IMR-90 (cell line): Measurements from ENCODE around the gene UBE2E2. TPM values are rescaled to one million over a fixed set of nuclear protein-coding genes. Genes with fewer than 3 reads are reported as not detected.

ENCODE experiments used
- ATAC-seq: fragments of 200-7000 bp; cut with Tn5 transposase; 2 replicates; pipeline ENCODE4 v1.9.1; 2020; ENCODE audit warnings: low read depth, mild to moderate bottlenecking, moderate library complexity
- BruUV-seq: library from RNA; stranded (reverse); fragments of 400-500 nt; replicated peaks from 2 replicates; lab custom pipeline; 2021; lab: Mats Ljungman, UMichigan
- CTCF ChIA-PET: fragments of 300-600 bp; formaldehyde crosslinking; extraction: SDS; loops from one replicate; lab custom pipeline; 2021; ENCODE audit warnings: antibody characterized with exemption; lab: Yijun Ruan, JAX
- POLR2A ChIA-PET: fragments of 300-600 bp; sonication (Branson Sonifier 250); formaldehyde crosslinking; loops from one replicate; lab custom pipeline; 2022; ENCODE audit warnings: antibody characterized with exemption; ENCODE audit not compliant: unreplicated experiment; lab: Charles Lee
- DNase-seq: peaks from one replicate; pipeline ENCODE4 v3.0.0; 2013
- H2AFZ ChIP-seq: replicated peaks from 2 replicates; pipeline ENCODE3; 2013; ENCODE audit warnings: low read length, mild to moderate bottlenecking; ENCODE audit not compliant: poor library complexity
- H2AK5ac ChIP-seq: 2 replicates; pipeline ENCODE4 v1.6.1; 2013; ENCODE audit warnings: low read depth, low read length, inconsistent platforms
- H2AK9ac ChIP-seq: replicated peaks from 2 replicates; pipeline ENCODE3; 2013; ENCODE audit warnings: mild to moderate bottlenecking, low read depth, low read length, moderate library complexity; ENCODE audit not compliant: poor library complexity
- H2BK120ac ChIP-seq: 2 replicates; pipeline ENCODE4 v1.6.1; 2013; ENCODE audit warnings: low read depth, low read length, inconsistent platforms
- H2BK15ac ChIP-seq: 3 replicates; pipeline ENCODE4 v1.6.1; 2013; ENCODE audit warnings: low read depth, low read length, inconsistent platforms
- H2BK20ac ChIP-seq: 2 replicates; pipeline ENCODE4 v1.6.1; 2013; ENCODE audit warnings: low read depth, mild to moderate bottlenecking, inconsistent platforms, low read length, moderate library complexity
- H2BK5ac ChIP-seq: 2 replicates; pipeline ENCODE4 v1.6.1; 2013; ENCODE audit warnings: mild to moderate bottlenecking, low read depth, low read length, inconsistent platforms; ENCODE audit not compliant: poor library complexity, severe bottlenecking
- H3K14ac ChIP-seq: replicated peaks from 2 replicates; pipeline ENCODE4 v1.6.1; 2013; ENCODE audit warnings: low read depth, low read length, inconsistent platforms
- H3K18ac ChIP-seq: 2 replicates; pipeline ENCODE4 v1.6.1; 2013; ENCODE audit warnings: low read depth, low read length, control low read depth
- H3K23ac ChIP-seq: 2 replicates; pipeline ENCODE4 v1.6.1; 2013; ENCODE audit warnings: low read depth, low read length, inconsistent platforms
- H3K27ac ChIP-seq: 2 replicates; pipeline ENCODE4 v1.5.1; 2013; ENCODE audit warnings: mild to moderate bottlenecking, control low read depth, low read length; ENCODE audit not compliant: insufficient read depth
- H3K27me3 ChIP-seq: 2 replicates; pipeline ENCODE4 v1.6.1; 2013; ENCODE audit warnings: low read length; ENCODE audit not compliant: control insufficient read depth, insufficient read depth
- H3K36me3 ChIP-seq: 2 replicates; pipeline ENCODE4 v1.6.1; 2013; ENCODE audit warnings: low read length, mixed read lengths; ENCODE audit not compliant: control insufficient read depth, insufficient read depth
- H3K4ac ChIP-seq: 2 replicates; pipeline ENCODE4 v1.6.1; 2013; ENCODE audit warnings: low read depth, low read length, inconsistent platforms
- H3K4me1 ChIP-seq: 2 replicates; pipeline ENCODE4 v1.6.1; 2013; ENCODE audit warnings: low read length, mixed read lengths; ENCODE audit not compliant: control insufficient read depth, insufficient read depth
- H3K4me2 ChIP-seq: 2 replicates; pipeline ENCODE4 v1.6.1; 2013; ENCODE audit warnings: low read depth, mild to moderate bottlenecking, control low read depth, low read length, moderate library complexity
- H3K4me3 ChIP-seq: 2 replicates; pipeline ENCODE4 v1.5.1; 2013; ENCODE audit warnings: low read depth, mild to moderate bottlenecking, control low read depth, low read length, moderate library complexity; ENCODE audit not compliant: insufficient read depth
- H3K56ac ChIP-seq: 2 replicates; pipeline ENCODE4 v1.6.1; 2013; ENCODE audit warnings: low read length, inconsistent platforms; ENCODE audit not compliant: insufficient read depth; ENCODE audit errors: extremely low read depth
- H3K79me1 ChIP-seq, 2 experiments: 2 replicates each; pipeline ENCODE4 v1.6.1; 2013; ENCODE audit warnings: low read length in 2 of 2, inconsistent platforms in 1 of 2, low read depth in 1 of 2
- H3K9ac ChIP-seq: 2 replicates; pipeline ENCODE4 v1.6.1; 2013; ENCODE audit warnings: low read depth, low read length, control low read depth
- H3K9me1 ChIP-seq: 2 replicates; pipeline ENCODE4 v1.6.1; 2013; ENCODE audit warnings: low read length, inconsistent platforms; ENCODE audit not compliant: insufficient read depth
- H3K9me3 ChIP-seq: 2 replicates; pipeline ENCODE4 v1.6.1; 2013; ENCODE audit warnings: low read length; ENCODE audit not compliant: control insufficient read depth, insufficient read depth
- H4K20me1 ChIP-seq: 2 replicates; pipeline ENCODE4 v1.6.1; 2013; ENCODE audit warnings: low read length, inconsistent platforms; ENCODE audit not compliant: insufficient read depth
- H4K5ac ChIP-seq: 2 replicates; pipeline ENCODE4 v1.6.1; 2013; ENCODE audit warnings: mild to moderate bottlenecking, low read depth, low read length, control low read depth
- H4K8ac ChIP-seq, 2 experiments: 2 replicates each; pipeline ENCODE4 v1.6.1; 2013; ENCODE audit warnings: low read depth in 2 of 2, low read length in 2 of 2, control low read depth in 1 of 2, inconsistent platforms in 1 of 2
- H4K91ac ChIP-seq: 2 replicates; pipeline ENCODE4 v1.6.1; 2013; ENCODE audit warnings: low read depth, low read length, inconsistent platforms; ENCODE audit not compliant: insufficient read depth
- BHLHE40 ChIP-seq: fragments of 150-350 bp; IDR thresholded peaks from 2 replicates; pipeline ENCODE4 v1.6.1; 2016; ENCODE audit warnings: mild to moderate bottlenecking, low read depth, low read length
- CEBPB ChIP-seq: IDR thresholded peaks from 2 replicates; pipeline ENCODE4 v1.6.1; 2012; ENCODE audit warnings: low read depth, low read length, improper control_type of control experiment
- CHD1 ChIP-seq: IDR thresholded peaks from 2 replicates; pipeline ENCODE4 v1.6.1; 2012; ENCODE audit warnings: low read depth, low read length, improper control_type of control experiment
- CTCF ChIP-seq: conservative IDR thresholded peaks from 2 replicates; pipeline ENCODE4 v1.5.1; 2012; ENCODE audit warnings: mild to moderate bottlenecking, low read depth, low read length, improper control_type of control experiment
- FOS ChIP-seq: fragments of 150-350 bp; IDR thresholded peaks from 2 replicates; pipeline ENCODE4 v1.6.1; 2016; ENCODE audit warnings: low read depth, low read length
- MAFK ChIP-seq: IDR thresholded peaks from 2 replicates; pipeline ENCODE4 v1.6.1; 2012; ENCODE audit warnings: low read depth, low read length, improper control_type of control experiment
- MAZ ChIP-seq: IDR thresholded peaks from 2 replicates; pipeline ENCODE4 v1.6.1; 2012; ENCODE audit warnings: low read depth, mild to moderate bottlenecking, low read length, improper control_type of control experiment, moderate library complexity, borderline replicate concordance
- MXI1 ChIP-seq: IDR thresholded peaks from 2 replicates; pipeline ENCODE4 v1.6.1; 2012; ENCODE audit warnings: low read depth, mild to moderate bottlenecking, low read length, moderate library complexity, borderline replicate concordance
- NFE2L2 ChIP-seq: fragments of 150-350 bp; IDR thresholded peaks from 2 replicates; pipeline ENCODE4 v1.6.1; 2016; ENCODE audit warnings: low read depth, mild to moderate bottlenecking, low read length
- POLR2A ChIP-seq: IDR thresholded peaks from 2 replicates; pipeline ENCODE4 v1.6.1; 2012; ENCODE audit warnings: mild to moderate bottlenecking, low read depth, low read length
- RAD21 ChIP-seq: IDR thresholded peaks from 2 replicates; pipeline ENCODE4 v1.6.1; 2012; ENCODE audit warnings: low read length, improper control_type of control experiment
- RCOR1 ChIP-seq: IDR thresholded peaks from 2 replicates; pipeline ENCODE4 v1.6.1; 2012; ENCODE audit warnings: mild to moderate bottlenecking, low read length, improper control_type of control experiment; ENCODE audit not compliant: insufficient replicate concordance
- RFX5 ChIP-seq: IDR thresholded peaks from 2 replicates; pipeline ENCODE4 v1.8.0; 2012; ENCODE audit warnings: low read depth, mild to moderate bottlenecking, low read length, moderate library complexity
- SMC3 ChIP-seq: fragments of 150-350 bp; IDR thresholded peaks from 2 replicates; pipeline ENCODE4 v1.6.1; 2016; ENCODE audit warnings: low read depth, mild to moderate bottlenecking, antibody characterized with exemption, low read length, moderate library complexity
- WGBS, 2 experiments: methylation state at CpG; one replicate each; pipeline versions ENCODE4 v1.1.5 to v1.1.7; 2013; ENCODE audit warnings: missing lambda C conversion rate in 2 of 2; ENCODE audit not compliant: insufficient read length in 1 of 2; ENCODE audit errors: extremely low coverage in 2 of 2; 5-methylcytosine and 5-hydroxymethylcytosine counted together
- dilution Hi-C: fragments of 300-500 bp; cut with HindIII; formaldehyde crosslinking; loops from one replicate; pipeline ENCODE4 v1.14.3; 2018; ENCODE audit warnings: low sequenced_read_pairs; ENCODE audit not compliant: unreplicated experiment
- in situ Hi-C: fragments of 300-500 bp; cut with MboI; formaldehyde crosslinking; loops from 3 replicates; pipeline ENCODE4 v1.14.3; 2019; ENCODE audit warnings: low sequenced_read_pairs, inconsistent platforms, mixed read lengths
- intact Hi-C: fragments of 100-400 bp; cut with micrococcal nuclease; formaldehyde crosslinking; loops from 2 replicates; pipeline ENCODE4 v1.10.0; 2022
- polyA plus RNA-seq, 3 experiments: library from polyadenylated mRNA; depleted of rRNA; stranded (reverse); fragments of >200 nt; gene quantifications; 2 replicates each; pipeline ENCODE4 v1.2.3, GENCODE V29; 2012; ENCODE audit warnings: low replicate concordance in 1 of 3
- total RNA-seq: library from RNA; depleted of rRNA; stranded (reverse); fragments of >200 nt; gene quantifications from 2 replicates; pipeline ENCODE4 v1.2.3, GENCODE V29; 2012
- TF ChIP-seq, protein P1 (sequence below): fragments of 150-350 bp; IDR thresholded peaks from 2 replicates; pipeline ENCODE4 v1.6.1; 2017; ENCODE audit warnings: mild to moderate bottlenecking, antibody characterized with exemption, low read length, low read depth
- TF ChIP-seq, protein P2 (sequence below): fragments of 150-350 bp; IDR thresholded peaks from 2 replicates; pipeline ENCODE4 v1.6.1; 2016; ENCODE audit warnings: low read depth, mild to moderate bottlenecking, low read length, moderate library complexity, borderline replicate concordance

Gene UBE2E2
- total and polyA plus RNA-seq, 2 of the 4 experiments (the other 2 are of a cell fraction): 18.6 to 32.7 TPM

- no peak overlapping the region for H4K8ac ChIP-seq
- H2AK9ac ChIP-seq: no peak overlapping the region
- ATAC-seq (no peak), DNase-seq (no peak)
- no peaks in the 10 kb centered on the region for H4K20me1 ChIP-seq
- H3K4ac ChIP-seq: no peak overlapping the region
- ChIA-PET POLR2A (no interaction called here), CTCF (interaction anchor here (0.5 to 0.9 kb wide), 2 partner anchors 20 to 386 kb away, joined by 3 read pairs; no protein-coding TSS in a partner anchor)
- H2BK15ac ChIP-seq: no peak overlapping the region
- dilution Hi-C loops (no loop called here), intact Hi-C loops (loop anchor here (5.0 kb wide), 1 partner anchor 127 kb away; no protein-coding TSS in a partner anchor), in situ Hi-C loops (no loop called here)
- H2BK5ac ChIP-seq: no peak overlapping the region
- H3K36me3 ChIP-seq: no peaks in the 10 kb centered on the region
- H3K79me1 ChIP-seq: no peaks in the 10 kb centered on the region
- H3K56ac ChIP-seq: no peak overlapping the region
- no peak overlapping the region for H3K4me3 ChIP-seq
- no peak overlapping the region for H3K14ac ChIP-seq
- H3K9me3 ChIP-seq: no peaks in the 10 kb centered on the region
- no peak overlapping the region for H2AFZ ChIP-seq
- no peak overlapping the region for H4K91ac ChIP-seq
- no peaks in the 10 kb centered on the region for H3K9me1 ChIP-seq
- H3K18ac ChIP-seq: no peak overlapping the region
- H4K5ac ChIP-seq: no peak overlapping the region
- H3K27me3 ChIP-seq: no peaks in the 10 kb centered on the region
- no peak overlapping the region for H3K23ac ChIP-seq
- no peak overlapping the region for H2AK5ac ChIP-seq
- no CpG with 5 or more reads among the region's 3 CpGs for WGBS, 2 experiments
- H3K4me2 ChIP-seq: no peak overlapping the region
- H3K27ac ChIP-seq: no peak overlapping the region
- no peaks in the 10 kb centered on the region; the same call in 1 of the 2 replicates for H3K4me1 ChIP-seq
- no peak overlapping the region for H2BK20ac ChIP-seq
- no peak overlapping the region for H2BK120ac ChIP-seq
- H3K9ac ChIP-seq: no peak overlapping the region
- TF ChIP-seq NFE2L2 (no peak), CEBPB (no peak), MXI1 (no peak), MAFK (no peak), FOS (no peak), CTCF (no peak), RAD21 (no peak), RCOR1 (no peak), RFX5 (no peak), SMC3 (no peak), MAZ (no peak), POLR2A (no peak), CHD1 (no peak), BHLHE40 (no peak)
- TF ChIP-seq, protein P1, sequence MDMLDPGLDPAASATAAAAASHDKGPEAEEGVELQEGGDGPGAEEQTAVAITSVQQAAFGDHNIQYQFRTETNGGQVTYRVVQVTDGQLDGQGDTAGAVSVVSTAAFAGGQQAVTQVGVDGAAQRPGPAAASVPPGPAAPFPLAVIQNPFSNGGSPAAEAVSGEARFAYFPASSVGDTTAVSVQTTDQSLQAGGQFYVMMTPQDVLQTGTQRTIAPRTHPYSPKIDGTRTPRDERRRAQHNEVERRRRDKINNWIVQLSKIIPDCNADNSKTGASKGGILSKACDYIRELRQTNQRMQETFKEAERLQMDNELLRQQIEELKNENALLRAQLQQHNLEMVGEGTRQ: no peak
- TF ChIP-seq, protein P2, sequence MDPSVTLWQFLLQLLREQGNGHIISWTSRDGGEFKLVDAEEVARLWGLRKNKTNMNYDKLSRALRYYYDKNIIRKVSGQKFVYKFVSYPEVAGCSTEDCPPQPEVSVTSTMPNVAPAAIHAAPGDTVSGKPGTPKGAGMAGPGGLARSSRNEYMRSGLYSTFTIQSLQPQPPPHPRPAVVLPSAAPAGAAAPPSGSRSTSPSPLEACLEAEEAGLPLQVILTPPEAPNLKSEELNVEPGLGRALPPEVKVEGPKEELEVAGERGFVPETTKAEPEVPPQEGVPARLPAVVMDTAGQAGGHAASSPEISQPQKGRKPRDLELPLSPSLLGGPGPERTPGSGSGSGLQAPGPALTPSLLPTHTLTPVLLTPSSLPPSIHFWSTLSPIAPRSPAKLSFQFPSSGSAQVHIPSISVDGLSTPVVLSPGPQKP: no peak
- BruUV-seq: no TSS peak
Measured at GRCh38 chr3:23573827-23574226, 370.7 kb downstream of the UBE2E2 start.
